CD14-positive monocyte (primary cell): Measurements from ENCODE around the gene CNNM2. TPM values are rescaled to one million over a fixed set of nuclear protein-coding genes. Genes with fewer than 3 reads are reported as not detected.

Experiments
- DNase-seq, 3 donors: peaks; one replicate each; pipeline ENCODE4 v3.0.0-alpha.2; 2011 to 2022
- H2AFZ ChIP-seq: 2 replicates; pipeline ENCODE4 v1.6.0; 2012; ENCODE audit warnings: mild to moderate bottlenecking, low read depth, low read length, inconsistent platforms; ENCODE audit not compliant: insufficient read depth, poor library complexity, severe bottlenecking
- H3K27ac ChIP-seq, 2 donors: 1 replicate in 1 of 2; 2 replicates in 1 of 2; pipeline ENCODE4 v1.5.1; 2012 to 2013; ENCODE audit warnings: low read length in 2 of 2, control low read depth in 1 of 2, inconsistent platforms in 1 of 2, low read depth in 1 of 2, mild to moderate bottlenecking in 1 of 2
- H3K27me3 ChIP-seq, 2 donors: one replicate each; pipeline versions ENCODE4 v1.6.0 to v1.6.1; 2011 to 2013; ENCODE audit warnings: low read length in 2 of 2; ENCODE audit not compliant: control insufficient read depth in 2 of 2, insufficient read depth in 2 of 2
- H3K36me3 ChIP-seq, 2 donors: replicated peaks in 1 of 2; 1 replicate in 1 of 2; 2 replicates in 1 of 2; pipeline versions ENCODE4 v1.5.1 to v1.6.1; 2012 to 2013; ENCODE audit warnings: low read length in 2 of 2, control low read depth in 1 of 2, inconsistent platforms in 1 of 2, mild to moderate bottlenecking in 1 of 2; ENCODE audit not compliant: insufficient read depth in 2 of 2, control insufficient read depth in 1 of 2
- H3K4me1 ChIP-seq, 2 donors: 1 replicate in 1 of 2; 2 replicates in 1 of 2; pipeline versions ENCODE4 v1.5.1 to v1.6.1; 2012 to 2013; ENCODE audit warnings: low read length in 2 of 2, control low read depth in 1 of 2, inconsistent platforms in 1 of 2, mild to moderate bottlenecking in 1 of 2, moderate library complexity in 1 of 2; ENCODE audit not compliant: insufficient read depth in 2 of 2, control insufficient read depth in 1 of 2
- H3K4me2 ChIP-seq: replicated peaks from 2 replicates; pipeline ENCODE3; 2012; ENCODE audit warnings: low read length, moderate library complexity, mild to moderate bottlenecking; ENCODE audit not compliant: poor library complexity, severe bottlenecking; ENCODE audit errors: extremely low read depth
- H3K4me3 ChIP-seq, 3 experiments: fragments of 200-600 bp in 1 of 3; sonication (generic) in 1 of 3; replicated peaks in 1 of 3; 1 replicate in 2 of 3; 2 replicates in 1 of 3; pipeline ENCODE4 v1.5.1; 2011 to 2013; ENCODE audit warnings: low read length in 3 of 3, mild to moderate bottlenecking in 3 of 3, control low read depth in 2 of 3, low read depth in 2 of 3, inconsistent platforms in 1 of 3, moderate library complexity in 1 of 3
- H3K79me2 ChIP-seq: 2 replicates; pipeline ENCODE4 v1.6.0; 2012; ENCODE audit warnings: mild to moderate bottlenecking, control low read depth, inconsistent platforms, low read length, moderate library complexity; ENCODE audit not compliant: insufficient read depth
- H3K9ac ChIP-seq: 2 replicates; pipeline ENCODE4 v1.6.0; 2017; ENCODE audit warnings: low read length, mild to moderate bottlenecking; ENCODE audit not compliant: insufficient read depth, poor library complexity, severe bottlenecking
- H3K9me3 ChIP-seq, 2 donors: replicated peaks in 1 of 2; 1 replicate in 1 of 2; 2 replicates in 1 of 2; pipeline versions ENCODE4 v1.5.1 to v1.6.1; 2012 to 2013; ENCODE audit warnings: low read length in 2 of 2, control low read depth in 1 of 2; ENCODE audit not compliant: control insufficient read depth in 1 of 2, insufficient read depth in 1 of 2
- H4K20me1 ChIP-seq: 2 replicates; pipeline ENCODE4 v1.6.0; 2012; ENCODE audit warnings: mild to moderate bottlenecking, low read length, control low read depth, moderate library complexity; ENCODE audit not compliant: insufficient read depth
- H3K27ac Mint-ChIP-seq, 7 donors: one replicate each; pipeline ENCODE4 v1.8.0; 2020; ENCODE audit warnings: mild to moderate bottlenecking in 7 of 7, mixed read lengths in 7 of 7, moderate library complexity in 6 of 7, inconsistent platforms in 2 of 7
- H3K27me3 Mint-ChIP-seq, 3 donors: one replicate each; pipeline ENCODE4 v1.8.0; 2021 to 2022; ENCODE audit warnings: low read depth in 3 of 3, mild to moderate bottlenecking in 3 of 3, mixed read lengths in 3 of 3, moderate library complexity in 3 of 3, inconsistent platforms in 1 of 3
- H3K36me3 Mint-ChIP-seq, 2 donors: one replicate each; pipeline ENCODE4 v1.8.0; 2020; ENCODE audit warnings: mixed read lengths in 2 of 2, inconsistent platforms in 1 of 2, mild to moderate bottlenecking in 1 of 2
- H3K4me1 Mint-ChIP-seq: one replicate; pipeline ENCODE4 v1.8.0; 2020; ENCODE audit warnings: mild to moderate bottlenecking, mixed read lengths
- H3K4me3 Mint-ChIP-seq, 2 donors: one replicate each; pipeline ENCODE4 v1.8.0; 2020; ENCODE audit warnings: mild to moderate bottlenecking in 2 of 2, mixed read lengths in 2 of 2, moderate library complexity in 1 of 2
- H3K9me3 Mint-ChIP-seq, 7 donors: one replicate each; pipeline ENCODE4 v1.8.0; 2020 to 2022; ENCODE audit warnings: mixed read lengths in 7 of 7, mild to moderate bottlenecking in 6 of 7, moderate library complexity in 6 of 7, inconsistent platforms in 2 of 7
- CTCF ChIP-seq: fragments of 200-600 bp; IDR thresholded peaks from one replicate; pipeline ENCODE4 v1.8.0; 2022; ENCODE audit warnings: antibody characterized with exemption, mild to moderate bottlenecking
- WGBS: methylation state at CpG from one replicate; pipeline ENCODE4 v1.1.5; 2013; ENCODE audit warnings: missing lambda C conversion rate; ENCODE audit not compliant: insufficient coverage; 5-methylcytosine and 5-hydroxymethylcytosine counted together
- intact Hi-C, 2 donors: fragments of 100-400 bp; cut with micrococcal nuclease; formaldehyde crosslinking; loops; one replicate each; pipeline versions ENCODE4 v1.15.0 to v1.15.1; 2023
- polyA plus RNA-seq, 3 donors: library from polyadenylated mRNA; depleted of rRNA in 1 of 3; unstranded in 2 of 3; stranded (reverse) in 1 of 3; fragments of 300-500 nt in 2 of 3; fragments of >200 nt in 1 of 3; fragmentation: Illumina TruSeq in 2 of 3; gene quantifications; 1 replicate in 2 of 3; 2 replicates in 1 of 3; pipeline ENCODE4 v1.2.3, GENCODE V29; 2012 to 2021

Gene CNNM2
- polyA plus RNA-seq, 3 donors: 1.6 to 3.8 (median 2.2) TPM

- Histone ChIP-seq H3K9ac (no peak overlapping the region), H3K4me1 (no peaks in the 10 kb centered on the region), H3K27me3 (no peaks in the 10 kb centered on the region), H3K36me3 (no peaks in the 10 kb centered on the region), H4K20me1 (no peaks in the 10 kb centered on the region), H3K4me2 (no peak overlapping the region), H2AFZ (no peak overlapping the region), H3K9me3 (peaks cover 19 to 31% of the 10 kb centered on the region in 2 donors), H3K4me3 (no peak overlapping the region), H3K27ac (no peak overlapping the region), H3K79me2 (no peaks in the 10 kb centered on the region)
- peaks cover 0 to 7% (median 3%) of the 10 kb centered on the region in 3 donors for H3K27me3 Mint-ChIP-seq
- no peak overlapping the region for H3K4me3 Mint-ChIP-seq
- no peaks in the 10 kb centered on the region for H3K4me1 Mint-ChIP-seq
- H3K36me3 Mint-ChIP-seq: peaks cover 1 to 3% of the 10 kb centered on the region in 2 donors
- intact Hi-C loops: no loop called here
- 82% methylated on average over 3 of the region's 5 CpGs for WGBS
- H3K9me3 Mint-ChIP-seq: peaks cover 8 to 40% (median 23%) of the 10 kb centered on the region in 7 donors
- H3K27ac Mint-ChIP-seq: no peak overlapping the region
- no peak for DNase-seq
- TF ChIP-seq CTCF: no peak
These were observed 88.9 kb downstream of the CNNM2 start for GRCh38 chr10:103007017-103007416.

GRCh38 chr10:103013416-103013815, 95.3 kb downstream of the CNNM2 start:
- H3K9ac ChIP-seq: no peak overlapping the region
- H3K9me3 ChIP-seq: peaks cover 0 to 2% of the 10 kb centered on the region in 2 donors
- H3K27me3 Mint-ChIP-seq: peaks cover 0 to 6% (median 3%) of the 10 kb centered on the region in 3 donors
- no peaks in the 10 kb centered on the region for H3K27me3 ChIP-seq
- H3K27ac ChIP-seq: no peak overlapping the region
- no peaks in the 10 kb centered on the region for H4K20me1 ChIP-seq
- 86% methylated on average over 4 of the region's 5 CpGs for WGBS
- no peaks in the 10 kb centered on the region for H3K36me3 Mint-ChIP-seq
- H3K9me3 Mint-ChIP-seq: peaks cover 0 to 6% (median 1%) of the 10 kb centered on the region in 7 donors
- no peaks in the 10 kb centered on the region for H3K36me3 ChIP-seq
- H2AFZ ChIP-seq: no peak overlapping the region
- H3K27ac Mint-ChIP-seq: no peak overlapping the region
- intact Hi-C loops: no loop called here
- H3K4me2 ChIP-seq: no peak overlapping the region
- no peaks in the 10 kb centered on the region for H3K79me2 ChIP-seq
- H3K4me3 Mint-ChIP-seq: no peak overlapping the region
- DNase-seq: no peak
- H3K4me3 ChIP-seq: no peak overlapping the region
- H3K4me1 ChIP-seq: no peaks in the 10 kb centered on the region
- peaks cover 6% of the 10 kb centered on the region for H3K4me1 Mint-ChIP-seq
- no peak for TF ChIP-seq CTCF
